HepG2 (cell line): ENCODE results near the gene SMARCB1. TPM values are rescaled to one million over a fixed set of nuclear protein-coding genes. Genes with fewer than 3 reads are reported as not detected.

Experiments
- ELF1 ChIP-seq: sonication (generic); formaldehyde crosslinking; IDR thresholded peaks from 2 replicates; pipeline ENCODE4 v1.4.0; 2020; ENCODE audit warnings: missing genetic modification reagents
- MAFF ChIP-seq: IDR thresholded peaks from 2 replicates; pipeline ENCODE4 v1.6.1; 2011; ENCODE audit warnings: low read depth, low read length, improper control_type of control experiment
- SP1 ChIP-seq, 2 experiments: fragments of 450-650 bp in 1 of 2; sonication (generic) in 1 of 2; formaldehyde crosslinking in 1 of 2; IDR thresholded peaks; 2 replicates each; pipeline versions ENCODE4 v1.4.0 to v1.6.1; 2016 to 2020; ENCODE audit warnings: missing genetic modification reagents in 1 of 2
- ZBTB1 ChIP-seq: sonication (generic); formaldehyde crosslinking; IDR thresholded peaks from 2 replicates; pipeline ENCODE4 v1.4.0; 2020; ENCODE audit warnings: missing genetic modification reagents, borderline replicate concordance
- ZC3H13 ChIP-seq: sonication (generic); formaldehyde crosslinking; IDR thresholded peaks from 2 replicates; pipeline ENCODE4 v1.8.1; 2023; ENCODE audit warnings: mild to moderate bottlenecking, missing genetic modification reagents, moderate library complexity
- ZNF12 ChIP-seq: sonication (generic); formaldehyde crosslinking; IDR thresholded peaks from 2 replicates; pipeline ENCODE4 v1.5.0; 2020; ENCODE audit warnings: missing genetic modification reagents
- ZNF180 ChIP-seq: sonication (generic); formaldehyde crosslinking; IDR thresholded peaks from 2 replicates; pipeline ENCODE4 v1.4.0; 2020; ENCODE audit warnings: low read depth, missing genetic modification reagents, borderline replicate concordance
- ZNF317 ChIP-seq: sonication (generic); formaldehyde crosslinking; IDR thresholded peaks from 2 replicates; pipeline ENCODE4 v1.5.0; 2020; ENCODE audit warnings: mild to moderate bottlenecking, missing genetic modification reagents
- ZNF34 ChIP-seq: sonication (generic); formaldehyde crosslinking; IDR thresholded peaks from 2 replicates; pipeline ENCODE4 v1.4.0; 2020; ENCODE audit warnings: mild to moderate bottlenecking, missing genetic modification reagents, borderline replicate concordance
- ZNF629 ChIP-seq: sonication (generic); formaldehyde crosslinking; conservative IDR thresholded peaks from 2 replicates; pipeline ENCODE4 v1.5.0; 2020; ENCODE audit warnings: missing genetic modification reagents
- ZNF660 ChIP-seq: sonication (generic); formaldehyde crosslinking; IDR thresholded peaks from 2 replicates; pipeline ENCODE4 v1.5.1; 2020; ENCODE audit warnings: mild to moderate bottlenecking, low read depth, missing genetic modification reagents, borderline replicate concordance
- ZNF746 ChIP-seq: sonication (generic); formaldehyde crosslinking; IDR thresholded peaks from 2 replicates; pipeline ENCODE4 v1.8.0; 2022; ENCODE audit warnings: mild to moderate bottlenecking, missing genetic modification reagents
- ZNF777 ChIP-seq: sonication (generic); formaldehyde crosslinking; IDR thresholded peaks from 2 replicates; pipeline ENCODE4 v1.4.0; 2020; ENCODE audit warnings: missing genetic modification reagents
- polyA plus RNA-seq, 8 experiments: library from polyadenylated mRNA; depleted of rRNA in 3 of 8; stranded (reverse) in 7 of 8; unstranded in 1 of 8; fragments of >200 nt; fragmentation: Illumina TruSeq in 4 of 8; extraction: Trizol in 4 of 8; gene quantifications; 2 replicates each; pipeline versions ENCODE4 v1.2.1 to v1.2.3, GENCODE V29; 2011 to 2016; ENCODE audit warnings: low read depth in 4 of 8, missing spikeins in 1 of 8, mixed read lengths in 1 of 8; ENCODE audit not compliant: insufficient read depth in 1 of 8
- total RNA-seq, 5 experiments: library from RNA; depleted of rRNA; stranded (reverse); fragments of >200 nt; fragmentation: Illumina TruSeq; extraction: Trizol; gene quantifications; 2 replicates each; pipeline ENCODE4 v1.2.3, GENCODE V29; 2016; ENCODE audit warnings: low read depth in 1 of 5
- TF ChIP-seq, protein P1 (sequence below), 2 experiments: sonication (generic) in 1 of 2; formaldehyde crosslinking in 1 of 2; IDR thresholded peaks; 2 replicates each; pipeline versions ENCODE4 v1.6.1 to v1.9.0; 2014 to 2022; ENCODE audit warnings: antibody characterized with exemption in 1 of 2, borderline replicate concordance in 1 of 2, inconsistent platforms in 1 of 2, low read depth in 1 of 2, missing genetic modification reagents in 1 of 2
- TF ChIP-seq, protein P2 (sequence below): sonication (generic); formaldehyde crosslinking; IDR thresholded peaks from 2 replicates; pipeline ENCODE4 v1.8.0; 2023; ENCODE audit warnings: mild to moderate bottlenecking, missing genetic modification reagents
- TF ChIP-seq, protein P3 (sequence below): sonication (generic); formaldehyde crosslinking; IDR thresholded peaks from 2 replicates; pipeline ENCODE4 v1.5.0; 2020; ENCODE audit warnings: missing genetic modification reagents
- TF ChIP-seq, protein P4 (sequence below): sonication (generic); formaldehyde crosslinking; IDR thresholded peaks from 2 replicates; pipeline ENCODE4 v1.8.0; 2022; ENCODE audit warnings: missing genetic modification reagents, mild to moderate bottlenecking, borderline replicate concordance

The SMARCB1 gene
- total and polyA plus RNA-seq, 2 of the 13 experiments (the other 11 are each of a cell fraction or from before 2014, with no cell fraction given): 74.0 to 166 TPM

DNA sequence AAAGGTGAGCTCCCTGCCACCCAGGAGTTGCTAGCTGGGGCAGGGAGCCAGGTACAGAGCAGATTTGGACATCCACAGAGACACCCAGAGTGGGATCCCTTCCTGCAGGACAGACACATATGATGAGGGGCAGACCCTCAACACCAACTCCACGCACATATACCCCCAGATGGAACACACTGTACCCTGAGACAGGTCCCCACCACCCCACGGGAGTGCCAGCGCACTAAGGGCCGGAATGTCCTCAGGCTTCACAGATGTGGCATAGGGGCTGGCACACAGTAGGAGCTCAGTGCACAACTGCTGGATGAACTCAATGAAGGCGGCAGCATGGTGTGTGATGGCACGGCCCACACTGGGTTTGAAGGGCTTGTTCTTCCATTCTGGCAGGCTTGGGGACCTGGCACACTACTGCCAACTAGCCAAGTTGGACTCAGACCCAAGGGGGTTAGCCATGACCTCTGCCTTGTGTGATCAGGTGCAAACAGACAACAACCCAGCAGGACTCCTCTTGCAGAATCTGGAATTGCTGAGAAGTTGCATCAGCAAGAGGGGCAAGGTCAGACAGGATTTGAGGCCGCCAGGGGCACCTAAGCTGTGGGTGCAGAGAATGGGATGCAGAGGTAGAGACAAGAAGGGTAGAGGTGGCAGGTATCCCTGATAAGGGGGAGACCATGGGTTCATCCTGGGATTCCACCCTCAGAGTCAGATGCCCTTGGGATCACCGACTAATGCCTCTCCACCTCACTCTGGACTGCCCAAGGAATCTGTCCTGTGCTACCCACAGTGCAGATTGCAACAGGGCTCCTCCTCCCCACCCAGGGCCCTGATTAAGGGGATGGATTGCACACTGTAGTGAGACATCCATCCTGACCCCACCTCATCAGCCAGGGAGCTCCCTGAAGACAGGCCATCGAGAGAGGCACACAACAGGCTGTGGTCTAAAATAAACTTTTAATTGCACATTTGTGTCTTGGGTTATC lies 21.6 kb upstream of the SMARCB1 start (continued):
- TF ChIP-seq, protein P1, sequence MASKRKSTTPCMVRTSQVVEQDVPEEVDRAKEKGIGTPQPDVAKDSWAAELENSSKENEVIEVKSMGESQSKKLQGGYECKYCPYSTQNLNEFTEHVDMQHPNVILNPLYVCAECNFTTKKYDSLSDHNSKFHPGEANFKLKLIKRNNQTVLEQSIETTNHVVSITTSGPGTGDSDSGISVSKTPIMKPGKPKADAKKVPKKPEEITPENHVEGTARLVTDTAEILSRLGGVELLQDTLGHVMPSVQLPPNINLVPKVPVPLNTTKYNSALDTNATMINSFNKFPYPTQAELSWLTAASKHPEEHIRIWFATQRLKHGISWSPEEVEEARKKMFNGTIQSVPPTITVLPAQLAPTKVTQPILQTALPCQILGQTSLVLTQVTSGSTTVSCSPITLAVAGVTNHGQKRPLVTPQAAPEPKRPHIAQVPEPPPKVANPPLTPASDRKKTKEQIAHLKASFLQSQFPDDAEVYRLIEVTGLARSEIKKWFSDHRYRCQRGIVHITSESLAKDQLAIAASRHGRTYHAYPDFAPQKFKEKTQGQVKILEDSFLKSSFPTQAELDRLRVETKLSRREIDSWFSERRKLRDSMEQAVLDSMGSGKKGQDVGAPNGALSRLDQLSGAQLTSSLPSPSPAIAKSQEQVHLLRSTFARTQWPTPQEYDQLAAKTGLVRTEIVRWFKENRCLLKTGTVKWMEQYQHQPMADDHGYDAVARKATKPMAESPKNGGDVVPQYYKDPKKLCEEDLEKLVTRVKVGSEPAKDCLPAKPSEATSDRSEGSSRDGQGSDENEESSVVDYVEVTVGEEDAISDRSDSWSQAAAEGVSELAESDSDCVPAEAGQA (IDR thresholded peaks at IDR 0.05; ENCODE audit: low read depth): no peak
- TF ChIP-seq, protein P1 (CRISPR knock-in tag; IDR thresholded peaks at IDR 0.05; ENCODE audit: borderline replicate concordance): no peak
- TF ChIP-seq ZNF660 (no peak), ZNF629 (CRISPR knock-in tag) (no peak), ZNF777 (no peak), MAFF (no peak), ZNF12 (CRISPR knock-in tag) (no peak), ZNF180 (no peak), ZNF746 (CRISPR knock-in tag) (peak; percentile 28; the same call in 1 of the 2 replicates), ZBTB1 (CRISPR knock-in tag) (no peak), ZNF317 (no peak), SP1 (IDR thresholded peaks at IDR 0.05) (no peak), SP1 (CRISPR knock-in tag; IDR thresholded peaks at IDR 0.05) (no peak), ZNF34 (CRISPR knock-in tag) (no peak), ZC3H13 (CRISPR knock-in tag) (no peak), ELF1 (CRISPR knock-in tag) (no peak)
- TF ChIP-seq, protein P2, sequence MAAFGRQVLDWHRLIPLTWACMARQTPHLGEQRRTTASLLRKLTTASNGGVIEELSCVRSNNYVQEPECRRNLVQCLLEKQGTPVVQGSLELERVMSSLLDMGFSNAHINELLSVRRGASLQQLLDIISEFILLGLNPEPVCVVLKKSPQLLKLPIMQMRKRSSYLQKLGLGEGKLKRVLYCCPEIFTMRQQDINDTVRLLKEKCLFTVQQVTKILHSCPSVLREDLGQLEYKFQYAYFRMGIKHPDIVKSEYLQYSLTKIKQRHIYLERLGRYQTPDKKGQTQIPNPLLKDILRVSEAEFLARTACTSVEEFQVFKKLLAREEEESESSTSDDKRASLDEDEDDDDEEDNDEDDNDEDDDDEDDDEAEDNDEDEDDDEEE: no peak
- TF ChIP-seq, protein P3, sequence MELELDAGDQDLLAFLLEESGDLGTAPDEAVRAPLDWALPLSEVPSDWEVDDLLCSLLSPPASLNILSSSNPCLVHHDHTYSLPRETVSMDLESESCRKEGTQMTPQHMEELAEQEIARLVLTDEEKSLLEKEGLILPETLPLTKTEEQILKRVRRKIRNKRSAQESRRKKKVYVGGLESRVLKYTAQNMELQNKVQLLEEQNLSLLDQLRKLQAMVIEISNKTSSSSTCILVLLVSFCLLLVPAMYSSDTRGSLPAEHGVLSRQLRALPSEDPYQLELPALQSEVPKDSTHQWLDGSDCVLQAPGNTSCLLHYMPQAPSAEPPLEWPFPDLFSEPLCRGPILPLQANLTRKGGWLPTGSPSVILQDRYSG (CRISPR knock-in tag): no peak
- TF ChIP-seq, protein P4, sequence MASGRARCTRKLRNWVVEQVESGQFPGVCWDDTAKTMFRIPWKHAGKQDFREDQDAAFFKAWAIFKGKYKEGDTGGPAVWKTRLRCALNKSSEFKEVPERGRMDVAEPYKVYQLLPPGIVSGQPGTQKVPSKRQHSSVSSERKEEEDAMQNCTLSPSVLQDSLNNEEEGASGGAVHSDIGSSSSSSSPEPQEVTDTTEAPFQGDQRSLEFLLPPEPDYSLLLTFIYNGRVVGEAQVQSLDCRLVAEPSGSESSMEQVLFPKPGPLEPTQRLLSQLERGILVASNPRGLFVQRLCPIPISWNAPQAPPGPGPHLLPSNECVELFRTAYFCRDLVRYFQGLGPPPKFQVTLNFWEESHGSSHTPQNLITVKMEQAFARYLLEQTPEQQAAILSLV (CRISPR knock-in tag): no peak
